Lower lobe of right lung (tissue), 2 donors: ENCODE measurements around the gene TPCN1. TPM values are rescaled to one million over a fixed set of nuclear protein-coding genes. Genes with fewer than 3 reads are reported as not detected.

Experiments
- ATAC-seq, 2 donors: fragments of 200-7000 bp; cut with Tn5 transposase; one replicate each; pipeline ENCODE4 v1.9.1; 2020 to 2022; ENCODE audit warnings: mild to moderate bottlenecking in 2 of 2, moderate library complexity in 2 of 2
- DNase-seq: peaks from one replicate; pipeline ENCODE4 v3.0.0-alpha.2; 2020
- H3K27ac ChIP-seq: fragments of 200-600 bp; one replicate; pipeline ENCODE4 v1.8.0; 2022
- H3K27me3 ChIP-seq: fragments of 200-600 bp; one replicate; pipeline ENCODE4 v1.8.0; 2022; ENCODE audit warnings: low read depth
- H3K36me3 ChIP-seq: fragments of 200-600 bp; one replicate; pipeline ENCODE4 v1.8.0; 2022; ENCODE audit warnings: mild to moderate bottlenecking
- H3K4me1 ChIP-seq: fragments of 200-600 bp; one replicate; pipeline ENCODE4 v1.8.0; 2022
- H3K4me3 ChIP-seq: fragments of 200-600 bp; one replicate; pipeline ENCODE4 v1.8.0; 2022; ENCODE audit warnings: mild to moderate bottlenecking
- H3K9me3 ChIP-seq: fragments of 200-600 bp; one replicate; pipeline ENCODE4 v1.8.0; 2022
- CTCF ChIP-seq: fragments of 200-600 bp; IDR thresholded peaks from one replicate; pipeline ENCODE4 v1.8.0; 2022; ENCODE audit warnings: antibody characterized with exemption, mild to moderate bottlenecking
- intact Hi-C: fragments of 100-400 bp; cut with DNase I; formaldehyde crosslinking; loops from one replicate; pipeline ENCODE4 v1.11.0; 2022
- total RNA-seq: library from RNA; stranded (reverse); fragmentation: NEBNext Ultra II Directional; extraction: Animal tissue kit (Norgen Biotek cat#: 25700); gene quantifications from one replicate; pipeline ENCODE4 v1.2.1, GENCODE V29; 2021
- donor health status: DM: no; HTN: yes; CAD: no; lungs with severe emphysema.

TPCN1 gene
- total RNA-seq, 1 donor from 2014 or later = 68.1 TPM

- Histone ChIP-seq H3K36me3 (peaks cover 87% of the 10 kb centered on the region), H3K9me3 (no peaks in the 10 kb centered on the region), H3K4me1 (peaks cover 26% of the 10 kb centered on the region), H3K27ac (peak overlapping the region; percentile 66), H3K27me3 (no peaks in the 10 kb centered on the region), H3K4me3 (no peak overlapping the region)
- no peak for TF ChIP-seq CTCF
- DNase-seq = peak; percentile 79
- ATAC-seq = peak; percentile 84 to 87
- intact Hi-C loops = no loop called here
Observed at GRCh38 chr12:113271853-113272561, 50.7 kb downstream of the TPCN1 start.

- Histone ChIP-seq H3K4me3 (no peak overlapping the region), H3K27ac (no peak overlapping the region), H3K36me3 (peaks cover 87% of the 10 kb centered on the region), H3K27me3 (no peaks in the 10 kb centered on the region), H3K4me1 (peaks cover 26% of the 10 kb centered on the region), H3K9me3 (no peaks in the 10 kb centered on the region)
- DNase-seq = no peak
- ATAC-seq = no peak
- no peak for TF ChIP-seq CTCF
- intact Hi-C loops = no loop called here
Observed at GRCh38 chr12:113273053-113273725, 51.9 kb downstream of the TPCN1 start.

GRCh38 chr12:113274848-113275247 lies 53.6 kb downstream of the TPCN1 start:
- H3K27ac ChIP-seq = no peak overlapping the region
- intact Hi-C loops = no loop called here
- no peaks in the 10 kb centered on the region for H3K9me3 ChIP-seq
- peaks cover 84% of the 10 kb centered on the region for H3K36me3 ChIP-seq
- DNase-seq (no peak), ATAC-seq (no peak)
- no peak for TF ChIP-seq CTCF
- no peaks in the 10 kb centered on the region for H3K27me3 ChIP-seq
- peaks cover 26% of the 10 kb centered on the region for H3K4me1 ChIP-seq
- no peak overlapping the region for H3K4me3 ChIP-seq

GRCh38 chr12:113276306-113276705 lies 55.0 kb downstream of the TPCN1 start:
- Histone ChIP-seq H3K27me3 (no peaks in the 10 kb centered on the region), H3K27ac (no peak overlapping the region), H3K36me3 (peaks cover 84% of the 10 kb centered on the region), H3K4me1 (peaks cover 20% of the 10 kb centered on the region), H3K4me3 (no peak overlapping the region), H3K9me3 (no peaks in the 10 kb centered on the region)
- no peak for ATAC-seq
- no peak for TF ChIP-seq CTCF
- peak; percentile 18 for DNase-seq
- intact Hi-C loops = no loop called here

GRCh38 chr12:113276946-113277500 lies 55.8 kb downstream of the TPCN1 start:
- no peaks in the 10 kb centered on the region for H3K27me3 ChIP-seq
- intact Hi-C loops = no loop called here
- ATAC-seq = no peak
- no peak overlapping the region for H3K4me3 ChIP-seq
- no peak for TF ChIP-seq CTCF
- peaks cover 88% of the 10 kb centered on the region for H3K36me3 ChIP-seq
- H3K9me3 ChIP-seq = no peaks in the 10 kb centered on the region
- peaks cover 13% of the 10 kb centered on the region for H3K4me1 ChIP-seq
- H3K27ac ChIP-seq = no peak overlapping the region
- DNase-seq = peak; percentile 31
